Measurements from ENCODE around the gene KBTBD3. TPM values are rescaled to one million over a fixed set of nuclear protein-coding genes. Genes with fewer than 3 reads are reported as not detected.

The KBTBD3 gene
- 0.74 to 1.3 TPM (median 0.94 TPM) in 5 replicates for total RNA-seq (2022; extraction: Qiagen RNA extraction)

GRCh38 chr11:106076919-106077608 is at the start of gene KBTBD3:
TSS of gene KBTBD3 (minus strand) at chr11:106077347. CDS start at chr11:106059097, 18,250 bp downstream.

GRCh38 chr11:106077609-106078455 is 685 bp upstream of the KBTBD3 start, which contains the start of gene AASDHPPT:
TSS of gene AASDHPPT (plus strand) at chr11:106077662. CDS start at chr11:106077711, 49 bp downstream.

GRCh38 chr11:106021967-106022794 is 55.0 kb downstream of the KBTBD3 start, which contains the start of gene MSANTD4:
TSS of gene MSANTD4 (minus strand) at chr11:106022240. CDS start at chr11:106010917, 11,323 bp downstream.

Other genes with a start within 250 kb of the KBTBD3 start
- gene MSANTD4, start 55.1 kb downstream of the KBTBD3 start, total RNA-seq (2022; extraction: Qiagen RNA extraction) = 7.7 to 11.8 TPM (median 9.0 TPM) in 5 replicates
- 27.6 to 35.6 TPM (median 28.0 TPM) in 5 replicates for gene AASDHPPT, start 315 bp upstream of the KBTBD3 start, total RNA-seq (2022; extraction: Qiagen RNA extraction)

Data from A549 treated with AZD2906 at 1 μM for 4 hours (cell line).